HEK293 (cell line): ENCODE results near the gene SLC35F3.

Experiments
- CTCF ChIA-PET: fragments of 350-600 bp; formaldehyde crosslinking; extraction: SDS; loops from one replicate; lab custom pipeline; 2021; ENCODE audit warnings: antibody characterized with exemption; lab: Yijun Ruan, JAX
- POLR2A ChIA-PET: fragments of 300-600 bp; formaldehyde crosslinking; extraction: SDS; loops from one replicate; lab custom pipeline; 2020; ENCODE audit warnings: antibody characterized with exemption, inconsistent platforms; lab: Yijun Ruan, JAX
- H3K27ac ChIP-seq: fragments of 200-500 bp; sonication (Bioruptor generic); 2 replicates; pipeline ENCODE4 v1.5.1; 2014; ENCODE audit warnings: low read depth, low read length, control low read depth, inconsistent platforms; ENCODE audit errors: extremely low read depth
- H3K36me3 ChIP-seq, 2 experiments: fragments of 200-500 bp in 1 of 2; sonication (Bioruptor generic) in 1 of 2; 1 replicate in 1 of 2; 2 replicates in 1 of 2; pipeline ENCODE4 v1.5.1; 2014 to 2017; ENCODE audit warnings: inconsistent platforms in 2 of 2, low read length in 2 of 2; ENCODE audit not compliant: control insufficient read depth in 2 of 2, insufficient read depth in 1 of 2
- H3K4me1 ChIP-seq: fragments of 200-500 bp; sonication (Bioruptor generic); 2 replicates; pipeline ENCODE4 v1.5.1; 2014; ENCODE audit warnings: mild to moderate bottlenecking, low read length, inconsistent platforms; ENCODE audit not compliant: control insufficient read depth, insufficient read depth
- H3K4me3 ChIP-seq: 2 replicates; pipeline ENCODE4 v1.5.1; 2011; ENCODE audit warnings: low read depth, mild to moderate bottlenecking, control low read depth, low read length, moderate library complexity
- H3K9me3 ChIP-seq: fragments of 200-500 bp; sonication (Bioruptor generic); 2 replicates; pipeline ENCODE4 v1.5.1; 2014; ENCODE audit warnings: low read depth, low read length, inconsistent platforms; ENCODE audit not compliant: control insufficient read depth, insufficient read depth
- BCL11A ChIP-seq: fragments of 450-650 bp; formaldehyde crosslinking; IDR thresholded peaks from 2 replicates; pipeline ENCODE4 v1.5.1; 2016; ENCODE audit warnings: low read depth, missing biosample characterization, missing genetic modification characterization
- KLF16 ChIP-seq: fragments of 450-650 bp; formaldehyde crosslinking; IDR thresholded peaks from 2 replicates; pipeline ENCODE4 v1.5.1; 2017; ENCODE audit warnings: missing biosample characterization, missing genetic modification characterization
- KLF9 ChIP-seq: fragments of 450-650 bp; formaldehyde crosslinking; IDR thresholded peaks from 2 replicates; pipeline ENCODE4 v1.5.1; 2016; ENCODE audit warnings: missing biosample characterization, missing genetic modification characterization, low read depth
- MZF1 ChIP-seq: fragments of 450-650 bp; formaldehyde crosslinking; IDR thresholded peaks from 2 replicates; pipeline ENCODE4 v1.5.1; 2017; ENCODE audit warnings: missing biosample characterization, missing genetic modification characterization, borderline replicate concordance
- SCRT1 ChIP-seq: fragments of 450-650 bp; formaldehyde crosslinking; IDR thresholded peaks from 2 replicates; pipeline ENCODE4 v1.5.1; 2016; ENCODE audit warnings: missing biosample characterization, missing genetic modification characterization, borderline replicate concordance
- YY1 ChIP-seq: fragments of 450-650 bp; formaldehyde crosslinking; IDR thresholded peaks from 2 replicates; pipeline ENCODE4 v1.5.1; 2018; ENCODE audit warnings: missing biosample characterization, missing genetic modification characterization
- ZNF112 ChIP-seq: fragments of 450-650 bp; formaldehyde crosslinking; IDR thresholded peaks from 2 replicates; pipeline ENCODE4 v1.5.0; 2017; ENCODE audit warnings: missing biosample characterization, missing genetic modification characterization
- ZNF202 ChIP-seq: fragments of 450-650 bp; formaldehyde crosslinking; IDR thresholded peaks from 2 replicates; pipeline ENCODE4 v1.5.1; 2016; ENCODE audit warnings: missing biosample characterization, missing genetic modification characterization, borderline replicate concordance
- ZNF211 ChIP-seq: fragments of 450-650 bp; formaldehyde crosslinking; IDR thresholded peaks from 2 replicates; pipeline ENCODE4 v1.5.1; 2016; ENCODE audit warnings: low read depth, missing biosample characterization, missing genetic modification characterization
- ZNF214 ChIP-seq: fragments of 450-650 bp; formaldehyde crosslinking; IDR thresholded peaks from 2 replicates; pipeline ENCODE4 v1.5.1; 2017; ENCODE audit warnings: missing biosample characterization, mild to moderate bottlenecking, missing genetic modification characterization, borderline replicate concordance
- ZNF324 ChIP-seq: fragments of 450-650 bp; formaldehyde crosslinking; IDR thresholded peaks from 2 replicates; pipeline ENCODE4 v1.5.1; 2016; ENCODE audit warnings: missing biosample characterization, missing genetic modification characterization
- ZNF473 ChIP-seq: fragments of 450-650 bp; formaldehyde crosslinking; IDR thresholded peaks from 2 replicates; pipeline ENCODE4 v1.5.1; 2017; ENCODE audit warnings: missing biosample characterization, missing genetic modification characterization
- ZNF48 ChIP-seq: fragments of 450-650 bp; formaldehyde crosslinking; IDR thresholded peaks from 2 replicates; pipeline ENCODE4 v1.5.1; 2016; ENCODE audit warnings: missing biosample characterization, missing genetic modification characterization
- ZNF518A ChIP-seq: fragments of 450-650 bp; formaldehyde crosslinking; conservative IDR thresholded peaks from 2 replicates; pipeline ENCODE4 v1.5.1; 2016; ENCODE audit warnings: low read depth, missing biosample characterization, missing genetic modification characterization
- ZNF544 ChIP-seq: fragments of 450-650 bp; formaldehyde crosslinking; IDR thresholded peaks from 2 replicates; pipeline ENCODE4 v1.5.0; 2017; ENCODE audit warnings: missing biosample characterization, missing genetic modification characterization
- ZNF623 ChIP-seq: fragments of 450-650 bp; formaldehyde crosslinking; IDR thresholded peaks from 2 replicates; pipeline ENCODE4 v1.5.1; 2016; ENCODE audit warnings: missing biosample characterization, missing genetic modification characterization
- ZNF843 ChIP-seq: fragments of 450-650 bp; formaldehyde crosslinking; IDR thresholded peaks from 2 replicates; pipeline ENCODE4 v1.5.1; 2016; ENCODE audit warnings: missing biosample characterization, missing genetic modification characterization
- TF ChIP-seq, protein P1 (sequence below): fragments of 450-650 bp; formaldehyde crosslinking; IDR thresholded peaks from 2 replicates; pipeline ENCODE4 v1.5.1; 2016; ENCODE audit warnings: missing biosample characterization, missing genetic modification characterization, low read depth
- TF ChIP-seq, protein P2 (sequence below): fragments of 450-650 bp; formaldehyde crosslinking; IDR thresholded peaks from 2 replicates; pipeline ENCODE4 v1.5.1; 2016; ENCODE audit warnings: missing biosample characterization, missing genetic modification characterization

SLC35F3 gene

DNA sequence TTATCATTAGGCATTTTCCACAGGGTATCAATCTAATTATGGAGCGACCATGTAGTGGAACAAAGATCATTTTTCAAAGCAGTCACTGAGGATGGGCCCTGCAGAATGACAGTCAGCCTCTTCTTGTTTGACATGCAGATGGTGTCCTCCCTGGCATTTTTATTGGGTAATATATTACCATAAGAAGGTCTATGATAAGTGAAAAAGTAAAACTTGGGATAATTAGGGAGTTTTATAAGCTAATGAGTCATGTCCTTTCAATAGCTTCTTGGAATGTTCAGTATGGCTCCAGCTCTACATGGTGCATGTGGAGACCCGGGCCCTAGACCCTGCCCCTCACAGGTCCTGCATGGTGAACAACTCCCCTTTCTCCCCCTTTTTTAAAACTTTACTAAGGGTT, 236.5 kb downstream of the SLC35F3 start (continued):
- no peak for TF ChIP-seq ZNF202
- TF ChIP-seq, protein P1, sequence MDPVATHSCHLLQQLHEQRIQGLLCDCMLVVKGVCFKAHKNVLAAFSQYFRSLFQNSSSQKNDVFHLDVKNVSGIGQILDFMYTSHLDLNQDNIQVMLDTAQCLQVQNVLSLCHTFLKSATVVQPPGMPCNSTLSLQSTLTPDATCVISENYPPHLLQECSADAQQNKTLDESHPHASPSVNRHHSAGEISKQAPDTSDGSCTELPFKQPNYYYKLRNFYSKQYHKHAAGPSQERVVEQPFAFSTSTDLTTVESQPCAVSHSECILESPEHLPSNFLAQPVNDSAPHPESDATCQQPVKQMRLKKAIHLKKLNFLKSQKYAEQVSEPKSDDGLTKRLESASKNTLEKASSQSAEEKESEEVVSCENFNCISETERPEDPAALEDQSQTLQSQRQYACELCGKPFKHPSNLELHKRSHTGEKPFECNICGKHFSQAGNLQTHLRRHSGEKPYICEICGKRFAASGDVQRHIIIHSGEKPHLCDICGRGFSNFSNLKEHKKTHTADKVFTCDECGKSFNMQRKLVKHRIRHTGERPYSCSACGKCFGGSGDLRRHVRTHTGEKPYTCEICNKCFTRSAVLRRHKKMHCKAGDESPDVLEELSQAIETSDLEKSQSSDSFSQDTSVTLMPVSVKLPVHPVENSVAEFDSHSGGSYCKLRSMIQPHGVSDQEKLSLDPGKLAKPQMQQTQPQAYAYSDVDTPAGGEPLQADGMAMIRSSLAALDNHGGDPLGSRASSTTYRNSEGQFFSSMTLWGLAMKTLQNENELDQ (tag by site-specific recombination) = no peak

DNA sequence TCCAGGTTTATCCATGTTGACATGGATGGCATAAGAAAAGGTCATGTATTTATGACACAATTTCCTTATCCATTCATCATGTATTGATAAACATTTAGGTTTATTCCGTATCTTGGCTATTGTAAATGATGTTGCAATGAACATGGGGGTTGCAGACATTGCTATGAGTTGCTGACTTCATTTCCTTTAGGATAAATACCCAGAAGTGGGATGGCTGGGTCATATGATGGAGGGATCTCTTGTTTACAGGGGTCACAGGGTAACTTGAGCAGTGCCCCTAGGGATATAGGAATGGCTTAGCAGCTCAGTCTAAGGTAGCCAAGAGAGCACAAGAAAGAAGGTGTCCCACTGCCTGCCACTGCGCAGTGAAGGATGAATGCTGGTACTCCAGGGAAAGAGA, 239.2 kb downstream of the SLC35F3 start:
- ChIA-PET CTCF (interaction anchor here (2.7 kb wide), 1 partner anchor 166 kb away, joined by 10 read pairs; no protein-coding TSS in a partner anchor), POLR2A (no interaction called here)
- H3K27ac ChIP-seq = no peak overlapping the region
- TF ChIP-seq ZNF623 (no peak), ZNF518A (0 out of 2 replicates have a peak, but pooled peaks have one; percentile 19), ZNF112 (tag by site-specific recombination) (no peak)
- H3K4me1 ChIP-seq = no peaks in the 10 kb centered on the region
- H3K4me3 ChIP-seq = no peak overlapping the region
- H3K9me3 ChIP-seq = 0 out of 2 replicates have a peak, but pooled peaks cover 2% of the 10 kb centered on the region
- H3K36me3 ChIP-seq = no peaks in the 10 kb centered on the region

DNA sequence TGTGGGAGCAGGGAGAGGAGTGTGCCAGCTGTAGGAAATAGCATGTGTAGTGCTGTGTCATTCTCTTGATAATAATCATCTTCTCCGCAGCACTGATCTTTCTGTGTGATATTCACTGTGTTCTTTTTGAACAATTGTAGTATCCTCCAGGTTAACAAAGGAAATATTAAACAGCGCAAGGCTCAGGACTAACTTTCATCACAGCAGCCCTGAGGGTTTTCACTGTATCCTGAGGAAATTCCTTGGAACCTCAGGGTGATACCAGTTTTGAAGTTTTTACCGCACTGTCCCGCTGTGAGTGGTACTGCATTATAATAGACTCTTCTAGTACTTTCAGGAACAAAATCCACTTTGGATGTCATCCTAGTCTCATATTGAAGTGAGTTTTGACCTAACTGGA, 240.4 kb downstream of the SLC35F3 start:
- CTCF ChIA-PET = interaction anchor here (2.7 kb wide), 1 partner anchor 165 kb away, joined by 10 read pairs; no protein-coding TSS in a partner anchor
- Histone ChIP-seq H3K4me1 (no peaks in the 10 kb centered on the region), H3K4me3 (no peak overlapping the region), H3K27ac (no peak overlapping the region), H3K9me3 (0 out of 2 replicates have a peak, but pooled peaks cover 2% of the 10 kb centered on the region), H3K36me3 (no peaks in the 10 kb centered on the region)
- POLR2A ChIA-PET = no interaction called here
- TF ChIP-seq YY1 (tag by site-specific recombination) = no peak
- TF ChIP-seq, protein P2, sequence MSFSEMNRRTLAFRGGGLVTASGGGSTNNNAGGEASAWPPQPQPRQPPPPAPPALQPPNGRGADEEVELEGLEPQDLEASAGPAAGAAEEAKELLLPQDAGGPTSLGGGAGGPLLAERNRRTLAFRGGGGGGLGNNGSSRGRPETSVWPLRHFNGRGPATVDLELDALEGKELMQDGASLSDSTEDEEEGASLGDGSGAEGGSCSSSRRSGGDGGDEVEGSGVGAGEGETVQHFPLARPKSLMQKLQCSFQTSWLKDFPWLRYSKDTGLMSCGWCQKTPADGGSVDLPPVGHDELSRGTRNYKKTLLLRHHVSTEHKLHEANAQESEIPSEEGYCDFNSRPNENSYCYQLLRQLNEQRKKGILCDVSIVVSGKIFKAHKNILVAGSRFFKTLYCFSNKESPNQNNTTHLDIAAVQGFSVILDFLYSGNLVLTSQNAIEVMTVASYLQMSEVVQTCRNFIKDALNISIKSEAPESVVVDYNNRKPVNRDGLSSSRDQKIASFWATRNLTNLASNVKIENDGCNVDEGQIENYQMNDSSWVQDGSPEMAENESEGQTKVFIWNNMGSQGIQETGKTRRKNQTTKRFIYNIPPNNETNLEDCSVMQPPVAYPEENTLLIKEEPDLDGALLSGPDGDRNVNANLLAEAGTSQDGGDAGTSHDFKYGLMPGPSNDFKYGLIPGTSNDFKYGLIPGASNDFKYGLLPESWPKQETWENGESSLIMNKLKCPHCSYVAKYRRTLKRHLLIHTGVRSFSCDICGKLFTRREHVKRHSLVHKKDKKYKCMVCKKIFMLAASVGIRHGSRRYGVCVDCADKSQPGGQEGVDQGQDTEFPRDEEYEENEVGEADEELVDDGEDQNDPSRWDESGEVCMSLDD (tag by site-specific recombination) = no peak

GRCh38 chr1:234148350-234148749, 243.9 kb downstream of the SLC35F3 start:
- ChIA-PET CTCF (interaction anchor here (1.2 to 1.7 kb wide), 2 partner anchors 64 to 162 kb away, joined by 3 to 7 read pairs; no protein-coding TSS in a partner anchor), POLR2A (no interaction called here)
- 0 out of 2 replicates have a peak, but pooled peaks cover 2% of the 10 kb centered on the region for H3K9me3 ChIP-seq

More at GRCh38 chr1:234148350-234148749, 243.9 kb downstream of the SLC35F3 start:
- H3K4me3 ChIP-seq = no peak overlapping the region
- TF ChIP-seq ZNF48 (no peak), ZNF843 (tag by site-specific recombination) (no peak), KLF9 (tag by site-specific recombination) (no peak), ZNF544 (tag by site-specific recombination) (no peak), ZNF214 (tag by site-specific recombination) (no peak), BCL11A (tag by site-specific recombination) (no peak), ZNF473 (tag by site-specific recombination) (no peak), ZNF324 (no peak), SCRT1 (tag by site-specific recombination) (no peak), ZNF211 (tag by site-specific recombination) (no peak), MZF1 (no peak), KLF16 (tag by site-specific recombination) (no peak)
- no peaks in the 10 kb centered on the region for H3K36me3 ChIP-seq
- H3K4me1 ChIP-seq = no peaks in the 10 kb centered on the region
- no peak overlapping the region for H3K27ac ChIP-seq
